DND-41 (cell line): ENCODE measurements around the gene NDOR1.
A peak's percentile ranks its signal among the peaks of the same experiment; 100 is the strongest.

Experiments used
- ATAC-seq: fragments of 200-7000 bp; cut with Tn5 transposase; 3 replicates; pipeline ENCODE4 v1.9.1; 2021; ENCODE audit warnings: low read depth; ENCODE audit not compliant: insufficient read depth
- DNase-seq: peaks from one replicate; pipeline ENCODE4 v3.0.0-alpha.2; 2020
- H2AFZ ChIP-seq: 2 replicates; pipeline ENCODE4 v1.6.0; 2012; ENCODE audit warnings: low read depth, low read length
- H3K27ac ChIP-seq: 2 replicates; pipeline ENCODE4 v1.5.1; 2012; ENCODE audit warnings: low read length, inconsistent platforms
- H3K27me3 ChIP-seq: fragments of 200-600 bp; sonication (generic); 2 replicates; pipeline ENCODE4 v1.6.0; 2012; ENCODE audit warnings: low read length, mild to moderate bottlenecking, inconsistent platforms; ENCODE audit not compliant: insufficient read depth, poor library complexity
- H3K36me3 ChIP-seq: 2 replicates; pipeline ENCODE4 v1.5.1; 2012; ENCODE audit warnings: low read length, inconsistent platforms; ENCODE audit not compliant: insufficient read depth
- H3K4me1 ChIP-seq: 2 replicates; pipeline ENCODE4 v1.5.1; 2012; ENCODE audit warnings: mild to moderate bottlenecking, low read length; ENCODE audit not compliant: insufficient read depth
- H3K4me2 ChIP-seq: 2 replicates; pipeline ENCODE4 v1.6.0; 2012; ENCODE audit warnings: mild to moderate bottlenecking, moderate library complexity, low read length, inconsistent platforms; ENCODE audit not compliant: insufficient read depth
- H3K4me3 ChIP-seq, 2 experiments: fragments of 200-600 bp in 1 of 2; shearing (Covaris generic) in 1 of 2; 2 replicates each; pipeline ENCODE4 v1.5.1; 2012 to 2016; ENCODE audit warnings: inconsistent platforms in 2 of 2, low read length in 2 of 2, mild to moderate bottlenecking in 2 of 2, low read depth in 1 of 2, moderate library complexity in 1 of 2
- H3K79me2 ChIP-seq: 2 replicates; pipeline ENCODE4 v1.6.0; 2012; ENCODE audit warnings: low read length, inconsistent platforms; ENCODE audit not compliant: insufficient read depth
- H3K9ac ChIP-seq: 2 replicates; pipeline ENCODE4 v1.6.0; 2012; ENCODE audit warnings: low read depth, mild to moderate bottlenecking, inconsistent platforms, low read length, moderate library complexity
- H3K9me3 ChIP-seq: 2 replicates; pipeline ENCODE4 v1.5.1; 2012; ENCODE audit warnings: low read length, moderate library complexity, mild to moderate bottlenecking, inconsistent platforms; ENCODE audit not compliant: insufficient read depth, severe bottlenecking
- H4K20me1 ChIP-seq: 2 replicates; pipeline ENCODE4 v1.6.0; 2012; ENCODE audit warnings: low read length; ENCODE audit not compliant: insufficient read depth
- CTCF ChIP-seq: IDR thresholded peaks from 2 replicates; pipeline ENCODE4 v1.5.1; 2012; ENCODE audit warnings: borderline replicate concordance, low read length, moderate library complexity, mild to moderate bottlenecking; ENCODE audit not compliant: poor library complexity, severe bottlenecking; ENCODE audit errors: extremely low read depth
- EZH2 ChIP-seq: IDR thresholded peaks from 3 replicates; pipeline ENCODE4 v1.6.1; 2012; ENCODE audit warnings: borderline replicate concordance, low read depth, mild to moderate bottlenecking, moderate library complexity, low read length, inconsistent platforms; ENCODE audit not compliant: severe bottlenecking

NDOR1 gene

GRCh38 chr9:137254624-137255447, 49.3 kb downstream of the NDOR1 start, which contains the start of gene NELFB:
Gene NELFB (plus strand): TSS chr9:137255327.
- no peaks in the 10 kb centered on the region for H3K27me3 ChIP-seq
- no peaks in the 10 kb centered on the region for H3K9me3 ChIP-seq
- ATAC-seq = peak; percentile 85
- H3K79me2 ChIP-seq = peaks cover 38% of the 10 kb centered on the region
- H4K20me1 ChIP-seq = peaks cover 14% of the 10 kb centered on the region
- DNase-seq = peak; percentile 91
- peaks cover 29% of the 10 kb centered on the region for H3K36me3 ChIP-seq
- H3K4me3 ChIP-seq = peak within 1 kb of the TSS; percentile 91 to 93
- TF ChIP-seq EZH2 = no peak
- TF ChIP-seq CTCF = no peak
- peaks cover 31% of the 10 kb centered on the region for H3K4me1 ChIP-seq
- H3K9ac ChIP-seq = peak within 1 kb of the TSS; percentile 91
- H3K4me2 ChIP-seq = peak within 1 kb of the TSS; percentile 96
- peak within 1 kb of the TSS; percentile 73 for H3K27ac ChIP-seq
- H2AFZ ChIP-seq = peak within 1 kb of the TSS; percentile 90

- Histone ChIP-seq H3K27ac (peak overlapping the region; percentile 72), H2AFZ (peak overlapping the region; percentile 83), H3K4me3 (peak overlapping the region; percentile 91 to 93), H3K36me3 (peaks cover 29% of the 10 kb centered on the region), H3K9me3 (no peaks in the 10 kb centered on the region), H3K4me1 (peaks cover 31% of the 10 kb centered on the region), H3K79me2 (peaks cover 38% of the 10 kb centered on the region), H3K27me3 (no peaks in the 10 kb centered on the region), H3K4me2 (peak overlapping the region; percentile 96), H3K9ac (peak overlapping the region; percentile 91), H4K20me1 (peaks cover 14% of the 10 kb centered on the region)
- ATAC-seq (peak; percentile 27), DNase-seq (peak; percentile 49)
- TF ChIP-seq EZH2 (no peak), CTCF (no peak)
Measured at GRCh38 chr9:137255448-137256114, 50.1 kb downstream of the NDOR1 start.

- peaks cover 31% of the 10 kb centered on the region for H3K4me1 ChIP-seq
- peak overlapping the region; percentile 72; the same call in 1 of the 2 replicates for H3K27ac ChIP-seq
- H3K79me2 ChIP-seq = peaks cover 38% of the 10 kb centered on the region
- H3K4me2 ChIP-seq = peak overlapping the region; percentile 96
- TF ChIP-seq CTCF (no peak), EZH2 (no peak)
- peak overlapping the region; percentile 91 to 93; a peak in 3 of 4 replicates for H3K4me3 ChIP-seq
- peaks cover 29% of the 10 kb centered on the region for H3K36me3 ChIP-seq
- H3K9me3 ChIP-seq = no peaks in the 10 kb centered on the region
- H3K27me3 ChIP-seq = no peaks in the 10 kb centered on the region
- H2AFZ ChIP-seq = no peak overlapping the region
- DNase-seq (no peak), ATAC-seq (no peak)
- H3K9ac ChIP-seq = peak overlapping the region; percentile 91
- peaks cover 14% of the 10 kb centered on the region for H4K20me1 ChIP-seq
Measured at GRCh38 chr9:137256362-137256761, 50.9 kb downstream of the NDOR1 start.
